Endodermal cell (in vitro differentiated cells): ENCODE measurements around the gene NAV1. TPM values are rescaled to one million over a fixed set of nuclear protein-coding genes. Genes with fewer than 3 reads are reported as not detected.

Source experiments
- DNase-seq: peaks from one replicate; pipeline ENCODE4 v3.0.0-alpha.2; 2017
- H3K27ac ChIP-seq: 2 replicates; pipeline ENCODE4 v1.5.1; 2013; ENCODE audit warnings: mild to moderate bottlenecking, low read depth, low read length, moderate library complexity
- H3K27me3 ChIP-seq: 2 replicates; pipeline ENCODE4 v1.6.1; 2013; ENCODE audit warnings: mild to moderate bottlenecking, low read length, moderate library complexity; ENCODE audit not compliant: insufficient read depth, control insufficient read depth, poor library complexity, severe bottlenecking
- H3K36me3 ChIP-seq: 2 replicates; pipeline ENCODE4 v1.7.0; 2013; ENCODE audit warnings: mild to moderate bottlenecking, low read length, moderate library complexity; ENCODE audit not compliant: control insufficient read depth, insufficient read depth
- H3K4me1 ChIP-seq: one replicate; pipeline ENCODE4 v1.7.0; 2013; ENCODE audit warnings: low read length; ENCODE audit not compliant: control insufficient read depth, insufficient read depth
- H3K4me3 ChIP-seq: 2 replicates; pipeline ENCODE4 v1.5.1; 2013; ENCODE audit warnings: mild to moderate bottlenecking, low read length, moderate library complexity
- H3K9ac ChIP-seq: 2 replicates; pipeline ENCODE4 v1.6.1; 2013; ENCODE audit warnings: mild to moderate bottlenecking, low read length, moderate library complexity; ENCODE audit not compliant: poor library complexity, severe bottlenecking; ENCODE audit errors: extremely low read depth
- H3K9me3 ChIP-seq: 2 replicates; pipeline ENCODE4 v1.6.1; 2013; ENCODE audit warnings: mild to moderate bottlenecking, low read length, moderate library complexity; ENCODE audit not compliant: control insufficient read depth
- H3K27ac Mint-ChIP-seq: 2 replicates; pipeline ENCODE4 v1.8.0; 2020; ENCODE audit warnings: mixed read lengths
- H3K27me3 Mint-ChIP-seq: 2 replicates; pipeline ENCODE4 v1.8.0; 2021; ENCODE audit warnings: mild to moderate bottlenecking, mixed read lengths; ENCODE audit not compliant: insufficient read depth
- H3K36me3 Mint-ChIP-seq: 2 replicates; pipeline ENCODE4 v1.8.0; 2020; ENCODE audit warnings: low read depth, mixed read lengths
- H3K4me1 Mint-ChIP-seq: 2 replicates; pipeline ENCODE4 v1.8.0; 2020; ENCODE audit warnings: mixed read lengths
- H3K4me3 Mint-ChIP-seq: 2 replicates; pipeline ENCODE4 v1.8.0; 2020; ENCODE audit warnings: mild to moderate bottlenecking, moderate library complexity, mixed read lengths
- H3K9me3 Mint-ChIP-seq: 2 replicates; pipeline ENCODE4 v1.8.0; 2020; ENCODE audit warnings: mild to moderate bottlenecking, mixed read lengths
- WGBS, 2 experiments: methylation state at CpG; one replicate each; pipeline versions ENCODE4 v1.1.5 to v1.1.7; 2013; ENCODE audit warnings: missing lambda C conversion rate in 2 of 2, mixed read lengths in 1 of 2; ENCODE audit not compliant: insufficient coverage in 1 of 2, insufficient read length in 1 of 2; 5-methylcytosine and 5-hydroxymethylcytosine counted together
- total RNA-seq, 2 donors: library from RNA; stranded (reverse); fragmentation: NEBNext Ultra II Directional in 1 of 2; extraction: Animal tissue kit (Norgen Biotek cat#: 25700) in 1 of 2; gene quantifications; 2 replicates in 1 of 2; 3 replicates in 1 of 2; pipeline ENCODE4 v1.2.1, GENCODE V29; 2021
- TF ChIP-seq, protein P1 (sequence below): fragments of 200-600 bp; sonication (generic); conservative IDR thresholded peaks from 2 replicates; pipeline ENCODE4 v1.5.0; 2021; ENCODE audit warnings: antibody characterized with exemption, mild to moderate bottlenecking

The NAV1 gene
- total RNA-seq, 2 donors from 2014 or later, result 42.2 to 62.5 TPM

DNA sequence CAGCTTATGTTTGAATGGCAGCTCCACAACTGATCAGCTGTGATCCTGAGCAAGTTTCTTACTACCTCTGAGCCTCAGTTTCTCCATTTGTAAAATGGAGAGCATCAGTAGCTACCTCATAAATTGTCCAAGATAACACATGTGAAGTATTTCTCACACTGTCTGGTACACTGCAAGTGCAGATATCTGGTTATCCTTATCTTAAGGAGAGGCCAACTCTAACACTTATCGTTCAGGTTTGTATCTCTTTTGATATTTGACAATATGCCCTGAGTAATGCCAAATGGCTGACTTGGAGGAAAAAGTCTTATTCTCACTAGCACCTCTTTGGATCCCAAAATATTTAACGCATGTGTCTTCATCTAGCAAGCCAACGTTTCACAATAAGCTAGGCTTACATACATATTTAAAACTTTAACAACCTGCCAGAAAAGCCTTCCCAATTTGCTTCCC lies 34.7 kb upstream of the NAV1 start:
- no peak overlapping the region for H3K4me3 Mint-ChIP-seq
- no peak for DNase-seq
- no peaks in the 10 kb centered on the region for H3K9me3 Mint-ChIP-seq
- Histone ChIP-seq H3K4me1 (peaks cover 18% of the 10 kb centered on the region), H3K9me3 (no peaks in the 10 kb centered on the region), H3K27ac (peak overlapping the region; percentile 86), H3K36me3 (no peaks in the 10 kb centered on the region), H3K4me3 (no peak overlapping the region), H3K27me3 (no peaks in the 10 kb centered on the region), H3K9ac (no peak overlapping the region)
- TF ChIP-seq, protein P1, sequence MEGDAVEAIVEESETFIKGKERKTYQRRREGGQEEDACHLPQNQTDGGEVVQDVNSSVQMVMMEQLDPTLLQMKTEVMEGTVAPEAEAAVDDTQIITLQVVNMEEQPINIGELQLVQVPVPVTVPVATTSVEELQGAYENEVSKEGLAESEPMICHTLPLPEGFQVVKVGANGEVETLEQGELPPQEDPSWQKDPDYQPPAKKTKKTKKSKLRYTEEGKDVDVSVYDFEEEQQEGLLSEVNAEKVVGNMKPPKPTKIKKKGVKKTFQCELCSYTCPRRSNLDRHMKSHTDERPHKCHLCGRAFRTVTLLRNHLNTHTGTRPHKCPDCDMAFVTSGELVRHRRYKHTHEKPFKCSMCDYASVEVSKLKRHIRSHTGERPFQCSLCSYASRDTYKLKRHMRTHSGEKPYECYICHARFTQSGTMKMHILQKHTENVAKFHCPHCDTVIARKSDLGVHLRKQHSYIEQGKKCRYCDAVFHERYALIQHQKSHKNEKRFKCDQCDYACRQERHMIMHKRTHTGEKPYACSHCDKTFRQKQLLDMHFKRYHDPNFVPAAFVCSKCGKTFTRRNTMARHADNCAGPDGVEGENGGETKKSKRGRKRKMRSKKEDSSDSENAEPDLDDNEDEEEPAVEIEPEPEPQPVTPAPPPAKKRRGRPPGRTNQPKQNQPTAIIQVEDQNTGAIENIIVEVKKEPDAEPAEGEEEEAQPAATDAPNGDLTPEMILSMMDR, result no peak
- peaks cover 36% of the 10 kb centered on the region for H3K27me3 Mint-ChIP-seq
- peak overlapping the region; percentile 85 for H3K27ac Mint-ChIP-seq
- H3K4me1 Mint-ChIP-seq, result peaks cover 45% of the 10 kb centered on the region
- H3K36me3 Mint-ChIP-seq, result no peaks in the 10 kb centered on the region
- 91 to 95% methylated on average over 2 to 3 of the region's 3 CpGs for WGBS, 2 experiments

DNA sequence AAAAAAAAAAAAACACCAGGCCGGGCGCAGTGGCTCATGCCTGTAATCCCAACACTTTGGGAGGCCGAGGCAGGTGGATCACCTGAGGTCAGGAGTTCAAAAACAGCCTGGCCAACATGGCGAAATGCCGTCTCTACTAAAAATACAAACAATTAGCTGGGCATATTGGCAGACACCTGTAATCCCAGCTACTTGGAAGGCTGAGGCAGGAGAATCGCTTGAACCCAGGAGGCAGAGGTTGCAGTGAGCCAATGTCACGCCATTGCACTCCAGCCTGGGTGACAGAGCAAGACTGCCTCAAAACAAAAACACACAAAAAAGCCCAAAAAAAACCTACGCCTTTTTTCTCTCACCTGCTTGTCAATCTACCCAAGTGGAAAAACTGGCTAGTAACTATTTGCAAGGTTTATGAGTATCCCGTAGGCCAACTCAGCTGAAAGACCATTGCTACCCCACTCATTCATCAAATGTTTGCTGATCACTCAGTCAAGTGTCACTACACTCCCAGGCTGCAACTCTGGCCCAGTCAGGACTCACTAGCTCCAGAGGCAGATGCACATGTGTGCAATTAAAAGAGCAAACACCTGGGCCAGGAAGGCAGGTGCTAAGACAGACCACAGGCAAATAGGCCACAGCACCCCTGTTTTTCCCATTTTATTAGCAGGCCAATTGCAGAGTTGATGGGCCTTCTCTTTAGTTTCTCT lies 34.0 kb upstream of the NAV1 start:
- peaks cover 45% of the 10 kb centered on the region for H3K4me1 Mint-ChIP-seq
- H3K27ac Mint-ChIP-seq, result peak overlapping the region; percentile 17
- Histone ChIP-seq H3K36me3 (no peaks in the 10 kb centered on the region), H3K4me3 (no peak overlapping the region), H3K4me1 (peaks cover 18% of the 10 kb centered on the region), H3K27me3 (no peaks in the 10 kb centered on the region), H3K9me3 (no peaks in the 10 kb centered on the region), H3K9ac (no peak overlapping the region), H3K27ac (no peak overlapping the region)
- no peaks in the 10 kb centered on the region for H3K9me3 Mint-ChIP-seq
- TF ChIP-seq, protein P1, result no peak
- 86 to 96% methylated on average over 3 to 9 of the region's 9 CpGs for WGBS, 2 experiments
- no peak for DNase-seq
- peaks cover 41% of the 10 kb centered on the region for H3K27me3 Mint-ChIP-seq
- no peaks in the 10 kb centered on the region for H3K36me3 Mint-ChIP-seq
- H3K4me3 Mint-ChIP-seq, result no peak overlapping the region

DNA sequence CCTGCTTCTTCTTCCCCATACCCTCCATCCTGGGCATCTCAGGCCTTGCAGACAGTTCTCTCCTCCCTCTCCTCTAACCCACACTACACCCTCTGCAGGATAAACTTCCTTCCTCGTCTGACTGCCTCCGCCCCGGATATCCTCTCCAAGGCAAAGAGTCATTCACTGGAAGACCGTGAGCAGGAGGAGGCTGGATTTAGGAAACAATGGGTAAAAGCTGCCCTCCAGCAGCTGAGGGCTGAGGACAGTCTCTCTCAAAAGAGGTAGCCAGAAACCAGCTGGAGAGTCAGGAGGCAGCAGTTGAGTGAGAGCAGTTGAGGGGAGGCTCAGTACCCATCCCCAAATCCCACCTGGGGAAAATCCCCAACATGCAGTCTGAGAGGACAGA lies 33.4 kb upstream of the NAV1 start:
- peaks cover 39% of the 10 kb centered on the region for H3K4me1 Mint-ChIP-seq
- Histone ChIP-seq H3K9me3 (no peaks in the 10 kb centered on the region), H3K36me3 (no peaks in the 10 kb centered on the region), H3K4me1 (peaks cover 18% of the 10 kb centered on the region), H3K9ac (no peak overlapping the region), H3K27me3 (no peaks in the 10 kb centered on the region), H3K27ac (no peak overlapping the region), H3K4me3 (no peak overlapping the region)
- no peaks in the 10 kb centered on the region for H3K9me3 Mint-ChIP-seq
- TF ChIP-seq, protein P1, result no peak
- H3K4me3 Mint-ChIP-seq, result no peak overlapping the region
- no peaks in the 10 kb centered on the region for H3K36me3 Mint-ChIP-seq
- H3K27me3 Mint-ChIP-seq, result peaks cover 42% of the 10 kb centered on the region
- H3K27ac Mint-ChIP-seq, result peak overlapping the region; percentile 17
- peak; percentile 72 for DNase-seq
- WGBS, 2 experiments, result 22 to 56% methylated on average over 1 to 4 of the region's 4 CpGs
